Measurements from ENCODE around the gene PPP2R2B. TPM values are rescaled to one million over a fixed set of nuclear protein-coding genes. Genes with fewer than 3 reads are reported as not detected.
A peak's percentile ranks its signal among the peaks of the same experiment; 100 is the strongest.
"Not testable (repeated sequence)": the region's sequence is repeated elsewhere in the genome, so short reads cannot be mapped to it uniquely, and the experiment has no call there.

Gene PPP2R2B
- total RNA-seq, 2 experiments from 2014 or later, result 5.3 to 8.7 TPM

GRCh38 chr5:146580237-146580636, 298.3 kb downstream of the PPP2R2B start:
- Mint-ChIP-seq H3K4me3 (no peak overlapping the region), H3K4me1 (no peaks in the 10 kb centered on the region), H3K27me3 (peaks cover 3% of the 10 kb centered on the region), H3K27ac (no peak overlapping the region), H3K36me3 (no peaks in the 10 kb centered on the region), H3K9me3 (peaks cover 2% of the 10 kb centered on the region)
- DNase-seq (no peak), ATAC-seq (ENCODE audit: low read depth) (no peak)
- POLR2A ChIA-PET, result no interaction called here

GRCh38 chr5:146574713-146575112, 303.8 kb downstream of the PPP2R2B start:
- POLR2A ChIA-PET, result no interaction called here
- DNase-seq (no peak), ATAC-seq (ENCODE audit: low read depth) (no peak)
- no peaks in the 10 kb centered on the region for H3K36me3 Mint-ChIP-seq
- no peak overlapping the region for H3K27ac Mint-ChIP-seq
- no peak overlapping the region for H3K4me3 Mint-ChIP-seq
- peaks cover 6% of the 10 kb centered on the region for H3K27me3 Mint-ChIP-seq
- H3K4me1 Mint-ChIP-seq, result no peaks in the 10 kb centered on the region
- peaks cover 3% of the 10 kb centered on the region for H3K9me3 Mint-ChIP-seq

- DNase-seq (no peak), ATAC-seq (ENCODE audit: low read depth) (no peak)
- Mint-ChIP-seq H3K36me3 (no peaks in the 10 kb centered on the region), H3K4me3 (no peak overlapping the region), H3K4me1 (peaks cover 4% of the 10 kb centered on the region), H3K27me3 (peaks cover 4% of the 10 kb centered on the region), H3K9me3 (no peaks in the 10 kb centered on the region), H3K27ac (no peak overlapping the region)
- POLR2A ChIA-PET, result no interaction called here
Observed at GRCh38 chr5:146568161-146568560, 310.4 kb downstream of the PPP2R2B start.

GRCh38 chr5:146565764-146566367, 312.7 kb downstream of the PPP2R2B start:
- H3K4me1 Mint-ChIP-seq, result peaks cover 4% of the 10 kb centered on the region
- peaks cover 4% of the 10 kb centered on the region for H3K27me3 Mint-ChIP-seq
- DNase-seq, result no peak
- H3K9me3 Mint-ChIP-seq, result no peaks in the 10 kb centered on the region
- no peak overlapping the region for H3K27ac Mint-ChIP-seq
- POLR2A ChIA-PET, result no interaction called here
- H3K36me3 Mint-ChIP-seq, result no peaks in the 10 kb centered on the region
- peak; percentile 97 for ATAC-seq (ENCODE audit: low read depth)
- H3K4me3 Mint-ChIP-seq, result no peak overlapping the region

DNA sequence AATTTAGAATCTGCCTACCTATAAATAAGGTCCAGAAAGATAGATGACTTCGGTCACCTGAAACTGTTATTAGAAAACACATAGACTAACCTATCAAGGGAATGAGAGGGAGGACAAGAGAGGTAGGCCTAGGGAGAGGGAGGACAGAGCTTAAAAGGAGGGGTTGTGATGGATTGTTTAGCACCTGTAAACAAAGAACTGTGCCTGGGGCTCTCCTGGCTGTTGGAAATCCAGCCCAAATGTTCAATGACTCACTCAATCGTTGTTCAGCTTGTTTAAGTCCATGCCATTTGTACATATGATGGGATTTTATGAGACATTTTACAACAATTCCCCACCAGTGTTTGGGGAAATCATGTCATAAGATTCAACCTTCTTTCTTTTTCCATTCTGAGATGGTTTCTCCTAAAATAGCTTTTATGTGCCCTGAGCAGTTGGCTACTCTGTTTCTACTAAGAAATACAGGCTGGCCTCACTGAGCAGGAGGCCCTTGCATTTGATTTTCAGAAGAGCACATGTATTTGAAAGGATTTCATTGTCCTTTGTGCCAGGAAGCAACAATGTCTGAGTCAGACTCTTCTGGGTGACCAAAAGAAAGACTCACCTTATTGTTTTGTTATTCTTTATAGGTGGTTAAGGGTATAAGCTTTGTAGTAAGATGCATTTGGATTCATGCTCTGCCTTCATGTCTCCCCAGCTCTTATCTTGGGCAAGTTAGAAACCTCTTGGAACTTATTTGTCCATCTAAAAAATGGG, 314.4 kb downstream of the PPP2R2B start:
- no peak overlapping the region for H3K4me3 Mint-ChIP-seq
- peaks cover 7% of the 10 kb centered on the region for H3K27me3 Mint-ChIP-seq
- no peak overlapping the region for H3K27ac Mint-ChIP-seq
- peaks cover 4% of the 10 kb centered on the region for H3K4me1 Mint-ChIP-seq
- POLR2A ChIA-PET, result no interaction called here
- no peak for ATAC-seq (ENCODE audit: low read depth)
- H3K9me3 Mint-ChIP-seq, result no peaks in the 10 kb centered on the region
- H3K36me3 Mint-ChIP-seq, result no peaks in the 10 kb centered on the region
- DNase-seq, result no peak

- POLR2A ChIA-PET, result no interaction called here
- Mint-ChIP-seq H3K27me3 (peaks cover 7% of the 10 kb centered on the region), H3K4me3 (no peak overlapping the region), H3K36me3 (no peaks in the 10 kb centered on the region), H3K4me1 (peaks cover 4% of the 10 kb centered on the region), H3K9me3 (no peaks in the 10 kb centered on the region), H3K27ac (no peak overlapping the region)
- no peak for DNase-seq
- no peak for ATAC-seq (ENCODE audit: low read depth)
Observed at GRCh38 chr5:146562461-146562860, 316.1 kb downstream of the PPP2R2B start.

DNA sequence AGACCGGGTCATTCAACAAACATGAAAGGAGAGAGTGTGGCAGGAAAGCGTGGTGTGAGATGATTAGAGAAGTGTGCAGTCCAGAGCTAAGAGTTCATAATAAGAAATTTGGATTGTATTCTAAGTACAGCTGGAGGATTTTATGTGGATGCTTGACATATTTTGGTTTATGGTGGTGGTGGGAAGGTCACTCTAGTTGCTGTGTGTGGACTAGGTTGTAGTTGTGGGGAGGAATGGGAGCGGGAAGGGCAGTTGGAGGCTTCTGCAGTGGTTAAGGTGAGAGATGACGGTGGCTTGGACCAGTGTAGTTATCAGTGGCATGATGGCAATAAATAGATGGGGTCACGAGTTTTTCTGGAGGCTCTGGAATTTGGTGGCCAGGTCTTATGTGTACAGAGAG, 316.8 kb downstream of the PPP2R2B start:
- DNase-seq (no peak), ATAC-seq (ENCODE audit: low read depth) (no peak)
- Mint-ChIP-seq H3K4me3 (no peak overlapping the region), H3K36me3 (no peaks in the 10 kb centered on the region), H3K9me3 (no peaks in the 10 kb centered on the region), H3K4me1 (peaks cover 4% of the 10 kb centered on the region), H3K27me3 (peaks cover 7% of the 10 kb centered on the region), H3K27ac (no peak overlapping the region)
- POLR2A ChIA-PET, result no interaction called here

DNA sequence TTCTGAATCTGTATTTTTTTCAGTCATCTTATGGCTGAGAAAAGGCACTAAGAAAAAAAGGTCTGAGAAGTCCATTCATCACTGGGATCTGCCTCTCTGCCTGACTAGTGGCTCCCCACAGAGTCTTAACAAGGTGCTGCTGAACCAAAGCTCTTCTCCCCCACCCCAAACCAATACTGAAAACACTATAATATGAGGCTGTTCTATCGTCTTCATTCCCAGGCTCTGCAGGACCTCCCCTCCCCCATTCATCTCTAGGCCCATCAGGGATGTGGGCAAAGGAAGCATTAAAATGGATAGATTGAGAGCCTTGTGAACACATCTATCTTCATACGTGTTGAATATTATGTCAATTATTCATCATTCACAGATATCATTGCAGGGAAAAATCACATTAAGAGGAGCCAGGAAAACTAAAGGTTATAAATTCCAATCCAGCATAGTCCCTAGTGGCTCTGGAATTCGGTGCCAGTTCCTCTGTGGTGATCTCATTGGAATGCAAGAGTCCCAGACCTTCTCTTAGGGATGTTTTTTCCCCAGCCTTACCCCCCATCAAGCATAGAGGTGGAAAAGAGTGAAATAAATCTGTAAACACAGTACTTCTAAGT, 318.2 kb downstream of the PPP2R2B start:
- no peaks in the 10 kb centered on the region for H3K9me3 Mint-ChIP-seq
- no peak overlapping the region for H3K27ac Mint-ChIP-seq
- no peak overlapping the region for H3K4me3 Mint-ChIP-seq
- no peaks in the 10 kb centered on the region for H3K4me1 Mint-ChIP-seq
- ATAC-seq (ENCODE audit: low read depth) (no peak), DNase-seq (no peak)
- peaks cover 7% of the 10 kb centered on the region for H3K27me3 Mint-ChIP-seq
- no peaks in the 10 kb centered on the region for H3K36me3 Mint-ChIP-seq
- POLR2A ChIA-PET, result no interaction called here

GRCh38 chr5:146556884-146557283, 321.7 kb downstream of the PPP2R2B start:
- H3K4me3 Mint-ChIP-seq; H3K36me3 Mint-ChIP-seq; ATAC-seq (ENCODE audit: low read depth); H3K27ac Mint-ChIP-seq; DNase-seq; H3K4me1 Mint-ChIP-seq; POLR2A ChIA-PET; H3K9me3 Mint-ChIP-seq: not testable (repeated sequence)
- H3K27me3 Mint-ChIP-seq, result peaks cover 22% of the 10 kb centered on the region

GRCh38 chr5:146553446-146553845, 325.1 kb downstream of the PPP2R2B start:
- Mint-ChIP-seq H3K27me3 (peaks cover 19% of the 10 kb centered on the region), H3K4me1 (no peaks in the 10 kb centered on the region)
- POLR2A ChIA-PET, result no interaction called here

GRCh38 chr5:146549615-146550014, 328.9 kb downstream of the PPP2R2B start:
- Mint-ChIP-seq H3K27ac (no peak overlapping the region), H3K9me3 (no peaks in the 10 kb centered on the region), H3K27me3 (peaks cover 29% of the 10 kb centered on the region), H3K4me3 (no peak overlapping the region), H3K4me1 (no peaks in the 10 kb centered on the region), H3K36me3 (no peaks in the 10 kb centered on the region)
- DNase-seq, result no peak
- POLR2A ChIA-PET, result no interaction called here
- no peak for ATAC-seq (ENCODE audit: low read depth)

More at GRCh38 chr5:146553446-146553845, 325.1 kb downstream of the PPP2R2B start:
- H3K36me3 Mint-ChIP-seq, result no peaks in the 10 kb centered on the region
- no peak overlapping the region for H3K4me3 Mint-ChIP-seq
- DNase-seq (no peak), ATAC-seq (ENCODE audit: low read depth) (no peak)
- H3K27ac Mint-ChIP-seq, result no peak overlapping the region
- H3K9me3 Mint-ChIP-seq, result no peaks in the 10 kb centered on the region

DNA sequence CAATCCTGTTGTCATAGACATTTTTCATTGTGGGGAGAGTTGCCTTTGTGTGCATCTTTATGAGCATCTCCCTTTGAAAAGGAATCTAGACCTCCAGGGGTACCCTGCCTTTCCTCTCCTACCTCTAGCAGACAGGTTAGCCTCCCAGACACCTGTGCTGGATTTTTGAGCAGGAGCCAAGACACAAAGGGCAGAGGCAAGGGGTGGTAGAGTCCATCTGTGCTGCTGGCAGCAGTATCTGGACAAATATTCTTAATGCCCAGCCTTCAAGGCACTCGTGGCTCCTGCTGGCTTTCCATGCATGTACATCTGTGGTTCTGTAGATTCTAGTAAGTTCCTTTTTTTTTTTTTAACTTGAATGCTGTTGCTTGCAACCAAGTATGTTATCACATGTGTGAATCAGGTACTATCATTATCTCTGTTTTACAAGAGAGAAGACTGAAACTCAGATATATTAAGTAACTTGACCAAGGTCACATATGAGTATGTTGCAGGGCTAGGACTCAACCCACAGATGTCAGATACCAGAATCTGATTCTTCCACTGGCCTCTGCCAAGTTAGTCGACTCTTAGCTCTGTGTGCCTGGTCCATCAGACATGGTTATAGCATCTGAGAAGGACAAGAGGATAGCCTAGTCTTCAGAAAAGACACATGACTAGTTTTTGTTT, 329.6 kb downstream of the PPP2R2B start:
- no peak overlapping the region for H3K27ac Mint-ChIP-seq
- peaks cover 22% of the 10 kb centered on the region for H3K27me3 Mint-ChIP-seq
- H3K4me3 Mint-ChIP-seq, result no peak overlapping the region
- H3K36me3 Mint-ChIP-seq, result no peaks in the 10 kb centered on the region
- POLR2A ChIA-PET, result no interaction called here
- H3K4me1 Mint-ChIP-seq, result no peaks in the 10 kb centered on the region
- ATAC-seq (ENCODE audit: low read depth) (no peak), DNase-seq (no peak)
- H3K9me3 Mint-ChIP-seq, result no peaks in the 10 kb centered on the region

DNA sequence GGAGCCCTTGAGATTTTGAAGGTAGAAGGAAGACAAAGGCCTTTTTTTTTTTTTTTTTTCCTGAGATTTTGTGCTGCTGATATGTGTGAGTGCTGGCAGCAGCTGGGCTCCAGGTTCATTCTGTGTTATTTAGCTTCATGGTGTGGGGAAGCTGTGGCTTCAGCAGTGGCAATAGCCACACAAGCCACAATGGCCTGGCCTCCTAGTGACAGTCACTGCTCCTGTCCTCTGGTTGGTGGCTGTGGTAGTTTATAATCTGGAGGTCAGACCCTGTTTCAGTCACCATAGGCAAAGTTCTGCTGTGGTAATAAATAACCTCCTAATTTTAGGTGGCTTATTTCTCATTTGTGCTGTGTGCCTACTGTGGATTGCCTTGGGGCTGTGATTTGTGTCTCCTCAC, 334.3 kb downstream of the PPP2R2B start:
- no peaks in the 10 kb centered on the region for H3K4me1 Mint-ChIP-seq
- H3K4me3 Mint-ChIP-seq, result no peak overlapping the region
- POLR2A ChIA-PET, result no interaction called here
- no peaks in the 10 kb centered on the region for H3K9me3 Mint-ChIP-seq
- ATAC-seq (ENCODE audit: low read depth), result no peak
- peaks cover 15% of the 10 kb centered on the region for H3K27me3 Mint-ChIP-seq
- DNase-seq, result no peak
- no peaks in the 10 kb centered on the region for H3K36me3 Mint-ChIP-seq
- no peak overlapping the region for H3K27ac Mint-ChIP-seq
